Renal pelvis (tissue), 12 donors: ENCODE data around the gene FAM240A. TPM values are rescaled to one million over a fixed set of nuclear protein-coding genes. Genes with fewer than 3 reads are reported as not detected.
"Not testable (repeated sequence)": the region's sequence is repeated elsewhere in the genome, so short reads cannot be mapped to it uniquely, and the experiment has no call there.

Source experiments
- DNase-seq: peaks from one replicate; pipeline ENCODE4 v3.0.0-alpha.2; 2013
- long read RNA-seq, 16 experiments: transcript quantifications; one replicate each; lab custom pipeline, GENCODE V29; 2026
- polyA plus RNA-seq, 3 donors: library from polyadenylated mRNA; unstranded; fragments of 120-200 nt; gene quantifications; one replicate each; pipeline ENCODE4 v1.2.1, GENCODE V29; 2013; ENCODE audit not compliant: insufficient read length in 3 of 3

FAM240A gene
- polyA plus RNA-seq, result under 1 TPM; 0.13 to 0.17 (median 0.16) TPM
- long read RNA-seq, donor 1, result 0 reads
- long read RNA-seq, donor 2, result 0 reads
- long read RNA-seq, donor 3, result 0 reads
- long read RNA-seq, donor 4, result 0 reads
- long read RNA-seq, donor 5, result 0 reads
- long read RNA-seq, donor 6, result 0 reads
- long read RNA-seq, donor 7, result 0 reads
- long read RNA-seq, donor 8, result 0 reads
- long read RNA-seq, donor 9, result 0 reads
- long read RNA-seq, donor 10, result 0 reads
- long read RNA-seq, donor 11, result 0 reads
- long read RNA-seq, donor 12, result 0 reads
- long read RNA-seq, donor 13, result 0 reads
- long read RNA-seq, donor 14, result 0 reads
- long read RNA-seq, donor 15, result 0 reads
- long read RNA-seq, donor 16, result 0 reads

DNA sequence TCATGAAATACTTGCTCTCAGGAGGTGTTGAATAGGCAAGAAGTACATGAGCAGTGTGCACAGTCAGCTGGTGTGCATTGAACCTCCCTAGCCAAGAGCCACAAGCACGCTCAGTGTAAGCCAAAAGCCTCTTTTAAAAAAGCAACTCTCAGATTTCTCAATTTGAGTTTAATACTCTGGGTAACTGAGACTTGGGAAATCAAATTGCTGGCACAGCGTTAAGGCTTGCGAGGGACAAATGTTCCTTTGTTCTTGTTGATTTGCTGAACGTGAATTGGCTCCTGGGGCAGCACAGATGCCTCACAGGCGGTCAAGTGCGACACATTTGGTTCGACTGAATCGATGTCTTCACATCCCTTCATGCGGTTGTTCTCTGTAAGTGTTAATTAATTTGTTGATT lies at the start of gene FAM240A:
Gene FAM240A (plus strand): TSS at position 202 of the 400 bp plus-strand sequence. CDS start 159 bp downstream, at position 361.
- no peak for DNase-seq

DNA sequence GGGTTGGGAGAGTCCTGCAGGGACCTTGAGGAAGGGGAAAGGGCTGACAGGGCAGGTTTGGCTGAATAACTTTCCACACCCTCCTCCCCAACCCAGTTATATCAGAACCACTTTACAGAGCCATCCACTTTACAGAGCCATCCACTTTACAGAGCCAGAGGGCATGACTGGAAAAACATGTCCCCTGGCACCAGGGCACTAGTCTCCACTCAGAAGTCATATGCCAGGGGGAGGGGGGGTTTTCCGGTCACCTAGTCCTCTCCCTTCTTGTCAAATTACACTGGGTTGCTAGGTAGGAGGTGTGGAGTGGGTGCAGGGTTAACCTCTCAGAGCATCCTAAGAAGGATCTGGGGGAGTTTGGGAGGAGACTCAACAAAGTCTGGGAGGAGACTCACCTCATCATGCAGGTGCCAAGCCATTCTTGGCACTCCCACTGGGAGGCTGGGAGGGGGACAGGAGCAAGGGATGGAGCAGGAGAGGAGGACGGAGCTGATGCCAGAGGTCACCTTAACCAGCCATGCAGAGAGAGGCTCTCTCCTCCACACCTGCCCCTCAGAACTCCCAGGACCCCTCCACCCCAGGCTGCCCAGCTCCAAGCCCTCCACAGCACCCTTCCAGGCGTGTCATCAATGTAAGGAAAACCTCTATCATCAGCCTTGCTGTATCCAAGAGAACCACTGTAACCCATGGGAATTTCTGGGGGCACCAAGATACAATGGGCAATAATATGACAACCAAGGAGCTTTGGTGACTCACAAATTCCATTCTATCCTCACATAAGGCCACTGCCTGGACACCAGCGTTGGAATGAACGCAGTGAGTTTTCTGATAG lies 47.9 kb upstream of the FAM240A start:
- no peak for DNase-seq

DNA sequence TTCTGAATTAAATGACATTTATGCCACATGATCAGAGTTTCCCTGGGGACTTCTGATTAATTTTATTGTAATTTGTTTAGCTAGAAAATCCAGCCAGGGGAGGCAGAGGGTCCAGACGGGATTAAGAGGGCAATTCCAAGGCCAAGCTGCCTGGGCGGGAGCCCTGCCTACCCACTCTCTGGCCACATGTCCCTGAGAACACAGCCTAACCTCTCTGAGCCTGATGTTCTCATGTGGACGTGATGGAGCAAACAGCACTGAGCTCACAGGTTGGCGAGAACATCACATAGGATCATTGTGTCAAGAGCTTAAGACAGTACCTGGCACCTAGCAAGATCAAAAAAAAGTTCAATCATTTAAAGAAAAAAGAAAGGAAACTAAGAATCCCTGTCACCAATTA lies 47.2 kb upstream of the FAM240A start:
- no peak for DNase-seq

DNA sequence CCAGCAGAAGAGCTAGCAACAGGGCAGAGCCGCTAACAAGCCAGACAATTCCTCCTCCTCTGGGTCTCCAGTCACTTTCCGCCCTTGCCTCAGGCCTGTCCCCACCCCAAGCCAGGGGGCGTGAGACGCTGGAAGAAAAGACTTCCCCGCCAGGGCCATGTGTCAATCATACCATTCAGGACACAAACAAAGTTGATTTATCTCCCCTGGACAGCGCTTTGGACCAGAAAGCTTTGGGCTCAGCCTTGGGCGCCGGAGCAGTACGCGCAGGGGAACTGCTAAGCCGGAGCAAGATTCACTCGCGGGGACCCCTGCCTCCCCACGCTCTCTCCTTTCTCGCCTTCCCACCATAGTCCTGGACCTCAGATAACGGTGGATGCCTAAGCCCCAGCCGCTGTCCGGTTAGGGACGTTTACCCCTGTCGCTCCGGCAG lies 46.7 kb upstream of the FAM240A start:
- DNase-seq, result no peak

DNA sequence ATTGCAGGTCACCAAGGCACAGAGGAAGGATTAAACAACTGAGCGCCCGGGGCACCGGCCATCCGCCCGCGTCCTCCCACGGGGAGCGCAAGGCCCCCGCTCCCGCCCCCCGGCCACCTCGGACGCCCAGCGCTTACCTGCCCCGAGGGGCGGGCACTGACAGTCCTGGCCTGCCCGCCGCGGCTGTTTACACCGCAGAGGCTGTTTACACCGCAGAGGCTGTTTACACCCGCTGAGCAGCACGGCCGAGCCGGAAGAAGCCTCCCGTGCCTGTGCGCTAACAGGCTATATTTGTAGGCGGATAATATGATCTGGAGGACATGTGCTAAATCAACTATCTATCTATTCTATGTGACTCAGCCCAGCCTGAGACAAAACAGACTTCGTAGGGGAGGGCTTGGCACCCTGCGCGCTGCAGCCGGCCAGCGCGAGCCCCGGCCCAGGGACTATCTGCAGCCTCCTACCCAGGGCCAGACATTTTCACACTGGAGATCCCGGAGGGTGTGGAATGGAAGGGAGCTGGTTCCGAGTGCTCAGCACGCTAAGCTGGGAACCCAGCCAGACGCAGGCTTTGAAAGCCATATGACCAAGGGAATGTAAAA lies 46.2 kb upstream of the FAM240A start, which contains the start of gene LRRC2:
Gene LRRC2 (minus strand): TSS at position 263 of the 602 bp plus-strand sequence. CDS start 14,711 bp downstream, outside the sequence.
- no peak for DNase-seq

DNA sequence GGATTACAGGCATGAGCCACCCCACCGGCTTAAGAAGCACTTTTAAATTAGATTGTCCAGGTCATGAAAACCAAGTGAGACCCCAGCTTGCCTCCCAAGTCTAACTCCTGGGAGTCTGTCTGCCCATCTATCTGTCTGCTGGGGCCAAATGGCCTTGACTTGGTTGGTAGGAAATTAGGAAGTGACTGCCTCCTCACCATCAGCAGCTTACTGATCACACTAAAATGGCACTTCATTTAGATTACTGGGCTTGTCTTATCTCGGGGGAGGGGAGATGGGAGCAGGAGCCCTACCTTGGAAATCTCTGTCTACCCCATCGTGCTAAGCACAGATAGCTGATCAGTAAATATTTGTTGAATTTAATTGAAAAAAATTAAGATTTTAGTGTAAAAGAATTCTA lies 40.6 kb upstream of the FAM240A start:
- no peak for DNase-seq

DNA sequence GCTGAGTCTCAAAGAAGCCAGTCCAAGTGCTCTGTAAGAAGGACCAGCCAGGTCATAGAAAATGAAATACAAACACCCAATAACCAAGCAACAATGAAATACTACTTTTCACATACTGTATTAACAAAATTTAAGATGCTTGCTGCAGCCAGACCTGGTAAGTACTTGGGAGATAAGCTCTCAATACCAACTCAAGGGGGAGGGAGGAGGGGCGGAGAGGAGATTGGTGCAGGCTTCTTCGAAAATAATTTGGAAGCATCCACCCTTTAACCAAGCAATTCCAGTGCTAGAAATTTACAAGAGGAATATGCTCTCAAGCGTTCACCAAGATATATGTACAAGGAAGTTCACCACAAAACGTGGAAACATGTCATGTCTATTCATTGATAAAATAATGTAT lies 38.6 kb upstream of the FAM240A start:
- DNase-seq, result no peak

DNA sequence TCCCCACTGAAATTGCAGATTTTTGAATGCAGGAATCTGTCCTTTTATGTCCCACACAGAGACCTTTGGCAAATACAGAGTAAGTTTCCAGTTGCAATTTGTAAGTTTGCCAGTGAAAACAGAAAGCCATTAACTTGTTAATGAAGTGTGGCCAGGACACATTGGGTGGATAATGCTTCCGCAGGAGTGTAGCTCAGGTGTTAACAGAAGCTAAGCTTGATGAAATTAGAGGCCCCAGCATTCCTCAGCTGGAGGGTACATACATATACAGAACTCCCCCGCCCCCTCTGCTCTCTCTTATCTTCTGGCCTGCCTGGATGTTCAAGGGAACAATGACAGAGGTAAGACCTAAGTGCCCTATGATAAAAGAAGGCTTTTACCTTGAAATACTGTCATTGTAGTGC lies 38.1 kb upstream of the FAM240A start:
- peak; percentile 44 for DNase-seq

DNA sequence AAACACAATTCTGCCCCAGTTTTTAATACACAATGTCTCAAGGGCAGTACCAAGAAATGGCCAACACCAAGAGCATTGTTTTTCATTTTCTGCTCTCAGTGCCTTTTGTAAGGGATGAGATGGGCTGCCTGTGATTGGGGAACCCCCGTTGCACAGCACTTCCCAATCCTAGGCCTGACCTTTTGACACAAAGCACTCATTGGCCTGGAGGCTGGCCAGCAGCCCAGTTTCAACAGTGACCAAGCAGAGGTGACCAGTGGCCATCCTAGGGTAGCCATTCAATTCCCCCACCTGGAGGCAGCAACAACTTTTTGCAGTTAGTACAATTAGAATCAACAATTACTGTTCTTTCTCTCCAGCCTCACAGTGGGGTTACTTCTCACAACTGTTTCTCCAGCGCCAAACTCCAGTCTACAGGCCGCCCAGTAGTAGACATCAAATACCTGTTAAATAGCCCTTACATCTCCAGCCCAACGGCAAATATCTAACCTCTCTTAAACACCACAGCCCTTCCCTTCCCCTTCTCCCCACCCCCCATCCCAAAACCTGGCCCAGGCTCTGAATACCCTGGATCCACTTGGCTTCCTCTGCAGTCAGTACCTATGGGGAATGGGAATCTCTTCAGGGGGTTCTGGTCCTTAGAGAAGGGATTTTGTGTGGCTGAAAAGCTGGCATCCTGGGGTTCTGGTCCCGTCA lies 37.3 kb upstream of the FAM240A start:
- no peak for DNase-seq

DNA sequence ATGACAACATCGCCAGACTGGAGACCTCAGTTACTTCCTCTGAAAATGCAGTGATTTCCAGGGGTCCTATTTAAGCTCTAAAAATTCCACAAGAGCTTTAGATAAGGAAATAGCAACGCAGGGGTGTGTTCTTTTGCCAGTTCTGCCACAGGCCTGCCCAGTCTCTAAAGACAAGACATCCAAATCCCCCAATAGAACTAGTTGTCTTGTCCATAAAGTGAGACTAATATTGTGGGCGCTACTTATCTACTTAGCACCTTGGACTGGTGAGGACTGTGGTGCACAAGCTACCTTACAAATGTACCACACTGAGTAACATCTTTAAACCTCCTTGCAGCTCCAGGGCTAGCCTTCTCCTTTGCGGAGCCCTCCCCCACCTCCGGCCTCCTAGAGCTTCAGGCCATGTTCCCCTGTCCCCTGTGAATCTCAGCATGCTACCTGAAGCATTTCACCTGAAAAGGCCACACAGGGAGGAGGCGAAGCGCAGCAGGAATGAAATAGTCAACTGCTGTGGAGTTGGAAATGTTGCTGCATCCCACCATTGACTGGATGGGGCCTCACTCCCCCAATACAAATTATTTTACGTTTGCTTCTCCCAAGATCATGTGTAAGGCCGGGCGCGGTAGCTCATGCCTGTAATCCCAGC lies 36.6 kb upstream of the FAM240A start:
- DNase-seq, result no peak

DNA sequence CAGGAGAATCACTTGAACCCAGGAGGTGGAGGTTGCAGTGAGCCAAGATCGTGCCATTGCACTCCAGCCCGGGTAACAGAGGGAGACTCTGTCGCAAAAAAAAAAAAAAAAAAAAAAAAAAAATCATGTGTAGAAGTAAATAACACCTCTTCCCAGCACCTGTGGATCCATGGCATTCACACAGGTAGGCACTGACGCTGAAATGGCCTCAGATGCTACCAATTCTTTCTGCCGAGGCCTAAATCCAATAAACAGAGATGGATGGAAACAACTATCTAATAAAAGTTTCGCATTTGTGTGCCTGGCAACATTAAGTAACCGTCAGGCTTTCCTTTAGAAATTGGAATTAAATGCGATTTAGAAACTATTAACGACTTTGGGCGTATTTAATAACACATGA lies 35.9 kb upstream of the FAM240A start:
- DNase-seq, result no peak

DNA sequence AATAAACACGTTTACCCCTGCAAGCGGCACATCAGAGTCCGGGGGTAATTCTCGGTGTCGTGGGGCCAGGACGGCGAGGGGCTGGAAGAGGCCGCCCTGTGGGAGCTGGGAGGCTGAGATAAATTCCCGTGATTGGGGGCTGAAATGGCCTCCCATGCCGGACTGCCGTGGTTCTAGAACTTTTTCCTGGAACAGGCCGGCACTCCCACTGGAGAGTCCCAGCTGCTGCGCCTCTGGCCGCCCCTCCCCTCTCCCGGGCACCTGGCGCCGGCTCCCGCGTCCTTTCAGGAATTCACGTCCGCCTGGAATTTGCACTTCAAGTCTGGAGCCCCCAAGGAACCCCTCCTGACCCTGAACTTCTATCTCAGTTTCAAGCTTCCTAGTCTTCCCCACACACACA lies 35.4 kb upstream of the FAM240A start:
- DNase-seq, result peak; percentile 42

DNA sequence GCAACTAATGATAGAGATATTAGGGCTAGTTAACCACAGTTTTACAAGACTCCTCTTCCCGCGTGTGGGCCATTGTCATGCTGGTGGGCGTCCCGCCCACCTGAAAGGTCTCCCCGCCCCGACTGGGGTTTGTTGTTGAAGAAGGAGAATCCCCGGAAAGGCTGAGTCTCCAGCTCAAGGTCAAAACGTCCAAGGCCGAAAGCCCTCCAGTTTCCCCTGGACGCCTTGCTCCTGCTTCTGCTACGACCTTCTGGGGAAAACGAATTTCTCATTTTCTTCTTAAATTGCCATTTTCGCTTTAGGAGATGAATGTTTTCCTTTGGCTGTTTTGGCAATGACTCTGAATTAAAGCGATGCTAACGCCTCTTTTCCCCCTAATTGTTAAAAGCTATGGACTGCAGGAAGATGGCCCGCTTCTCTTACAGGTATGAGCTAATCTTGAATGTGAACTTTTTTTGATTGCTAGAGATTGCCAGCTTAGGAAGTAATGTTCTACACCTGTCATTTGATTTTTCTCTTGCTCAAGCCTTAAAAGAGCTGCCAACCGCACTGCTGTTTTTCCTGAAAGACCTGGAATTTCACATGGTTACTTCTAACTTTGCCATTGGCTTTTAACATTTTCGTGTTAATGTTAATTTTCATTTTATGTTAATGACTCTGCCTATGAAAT lies 34.6 kb upstream of the FAM240A start:
- not testable (repeated sequence) for DNase-seq

DNA sequence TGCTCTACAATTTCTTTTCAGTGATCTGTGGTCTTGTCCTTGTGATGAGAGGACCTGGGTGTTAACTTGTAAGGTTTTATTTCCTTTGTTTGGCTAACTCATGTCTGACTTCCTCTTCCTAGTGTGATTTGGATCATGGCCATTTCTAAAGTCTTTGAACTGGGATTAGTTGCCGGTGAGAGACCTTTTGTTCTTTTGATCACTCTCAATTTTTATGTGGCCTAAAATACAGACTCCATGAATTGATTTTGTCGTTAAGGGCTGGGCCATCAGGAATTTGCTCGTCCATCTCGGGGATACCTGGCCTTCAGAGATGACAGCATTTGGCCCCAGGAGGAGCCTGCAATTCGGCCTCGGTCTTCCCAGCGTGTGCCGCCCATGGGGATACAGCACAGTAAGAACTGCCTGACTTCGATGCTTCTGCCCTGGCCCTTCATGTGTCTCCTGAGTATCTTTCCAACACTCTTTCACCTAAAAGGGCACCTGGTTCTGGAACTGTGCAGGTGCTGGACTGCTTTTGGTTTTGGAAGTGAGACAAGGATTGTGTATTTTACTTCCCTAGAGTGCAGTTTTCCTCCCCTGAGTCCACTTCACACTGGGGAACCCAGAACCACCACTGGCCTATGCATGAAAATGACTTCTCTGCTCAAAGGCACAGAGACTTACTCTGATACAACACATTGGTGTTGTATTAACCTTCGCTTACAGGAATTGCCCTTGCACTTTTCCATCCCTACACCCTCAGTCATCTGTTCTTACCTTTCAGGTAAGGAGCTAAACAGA lies 33.2 kb upstream of the FAM240A start:
- no peak for DNase-seq

DNA sequence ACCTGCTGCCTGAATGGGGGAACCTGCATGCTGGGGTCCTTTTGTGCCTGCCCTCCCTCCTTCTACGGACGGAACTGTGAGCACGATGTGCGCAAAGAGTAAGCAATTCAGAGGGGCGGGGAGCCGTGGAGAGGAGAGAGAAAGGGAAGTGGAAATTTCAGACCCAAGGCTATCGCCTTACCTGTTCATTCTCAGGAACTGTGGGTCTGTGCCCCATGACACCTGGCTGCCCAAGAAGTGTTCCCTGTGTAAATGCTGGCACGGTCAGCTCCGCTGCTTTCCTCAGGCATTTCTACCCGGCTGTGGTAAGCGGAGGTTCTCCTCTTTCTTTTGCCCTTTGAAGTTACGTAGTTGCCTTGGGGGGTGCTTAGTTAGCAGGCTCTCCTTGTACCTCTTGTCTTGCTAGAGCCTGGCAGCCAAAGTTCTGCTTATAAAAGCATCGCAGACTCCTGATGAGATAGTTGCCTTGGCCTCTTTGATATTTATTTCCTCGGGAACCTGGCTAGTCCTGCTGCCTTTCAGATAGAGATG lies 32.5 kb upstream of the FAM240A start:
- no peak for DNase-seq

DNA sequence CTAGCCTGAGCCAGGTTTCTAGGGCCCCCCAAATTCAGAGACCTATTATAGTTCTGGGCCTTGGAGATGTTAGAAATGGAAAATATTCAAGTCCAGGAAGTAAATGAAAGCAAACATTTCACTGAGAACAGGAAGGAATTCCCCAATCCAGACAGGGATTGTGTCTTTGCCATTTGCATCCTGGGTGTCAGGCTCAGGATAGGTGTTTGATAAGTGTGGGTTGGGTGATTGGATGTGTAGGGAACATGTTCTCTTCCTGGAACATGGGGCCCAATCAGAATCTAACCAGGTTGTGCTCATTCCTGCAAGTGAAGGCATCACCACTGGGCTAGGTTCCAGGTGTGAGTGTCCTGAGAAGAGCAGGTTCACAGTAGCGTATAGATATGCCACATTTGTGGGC lies 31.6 kb upstream of the FAM240A start:
- DNase-seq, result no peak

DNA sequence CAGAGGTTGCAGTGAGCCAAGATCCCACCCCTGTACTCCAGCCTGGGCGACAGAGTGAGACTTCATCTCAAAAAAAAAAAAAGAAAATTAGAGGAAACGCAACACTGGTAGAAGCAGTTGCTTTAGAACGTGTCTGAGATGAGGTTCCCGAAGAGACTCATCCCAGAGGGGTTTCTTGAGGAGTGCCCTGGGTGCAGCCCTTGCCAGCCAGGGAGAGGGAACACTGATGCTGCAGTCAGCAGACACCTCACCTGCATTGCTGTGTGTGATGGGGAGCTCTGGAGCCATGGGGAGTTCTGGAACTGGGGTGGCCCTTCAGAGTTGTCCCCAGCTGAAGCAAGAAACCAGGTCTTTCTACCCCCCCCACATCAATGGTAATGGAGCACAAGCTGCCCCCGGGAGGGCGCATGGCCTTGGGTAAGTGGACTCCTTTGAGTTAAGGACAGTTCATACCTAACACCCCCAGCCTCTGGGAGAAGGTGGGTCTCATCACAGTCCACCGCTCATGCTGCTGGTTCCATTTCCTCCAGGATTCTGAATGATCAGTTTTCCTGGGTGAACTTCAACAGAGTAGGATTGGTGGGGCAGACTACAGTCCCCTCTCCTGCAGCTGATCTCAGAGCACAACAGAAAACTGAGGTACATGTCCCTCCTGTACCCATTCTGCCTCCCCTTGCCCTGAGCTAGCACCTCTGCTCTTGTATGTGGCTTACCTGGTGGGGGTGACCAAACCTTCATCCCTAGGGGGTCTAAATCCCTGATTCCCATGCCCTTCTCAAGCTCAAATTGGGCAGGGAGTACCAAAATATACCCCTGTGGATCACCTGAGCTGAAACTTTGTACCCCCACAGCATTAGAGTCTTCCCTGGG lies 27.5 kb upstream of the FAM240A start:
- DNase-seq, result no peak

DNA sequence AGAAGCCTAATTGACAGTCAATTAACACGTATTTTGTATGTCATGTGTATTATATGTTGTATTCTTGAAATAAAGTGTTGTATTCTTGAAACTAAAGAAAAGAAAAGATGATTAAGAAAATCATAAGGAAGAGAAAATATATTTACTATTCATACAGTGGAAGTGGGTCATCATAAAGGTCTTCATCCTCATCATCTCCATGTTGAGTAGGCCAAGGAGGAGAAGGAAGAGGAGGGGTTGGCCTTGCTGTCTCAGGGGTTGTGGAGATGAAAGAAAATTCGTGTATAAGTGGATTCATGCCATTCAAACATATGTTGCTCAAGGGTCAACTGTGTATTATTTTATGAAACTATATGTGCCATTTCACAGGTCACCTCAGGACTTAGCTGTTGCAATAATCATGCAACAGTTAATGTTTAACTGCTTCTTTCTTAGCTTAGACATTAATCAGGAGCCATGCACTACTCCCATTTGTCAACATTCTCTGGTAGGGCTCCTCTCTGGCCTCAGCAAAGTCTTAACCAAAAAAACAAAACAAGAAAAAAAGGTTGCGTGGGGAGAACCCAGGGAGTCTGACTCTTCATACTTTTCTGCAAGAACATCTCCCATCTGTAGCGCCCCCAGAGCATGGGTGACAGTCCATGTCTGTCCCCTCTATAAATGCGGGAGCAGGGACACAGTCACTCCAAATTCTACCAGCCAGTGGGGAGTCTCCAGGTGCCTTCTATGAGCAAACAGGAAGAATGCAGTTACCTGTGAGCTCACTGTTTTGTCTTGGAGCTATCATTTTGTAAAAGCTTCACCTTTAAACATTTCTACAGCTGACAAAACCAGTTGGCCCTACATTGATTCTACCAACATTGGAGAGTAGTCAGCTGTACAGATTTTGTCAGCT lies 26.3 kb upstream of the FAM240A start:
- no peak for DNase-seq
